Uterus (tissue), 2 donors: ENCODE results near the gene PCDHGB3.

ENCODE experiments used
- CTCF ChIP-seq, 4 experiments: fragments of 200-600 bp in 2 of 4; fragments of 450-650 bp in 2 of 4; sonication (generic) in 2 of 4; IDR thresholded peaks; one replicate each; pipeline ENCODE4 v1.5.1; 2016 to 2019; ENCODE audit warnings: antibody characterized with exemption in 4 of 4, mild to moderate bottlenecking in 2 of 4, moderate library complexity in 1 of 4
- POLR2A ChIP-seq, 2 donors: fragments of 450-650 bp; IDR thresholded peaks; one replicate each; pipeline ENCODE4 v1.6.1; 2016; ENCODE audit warnings: antibody characterized with exemption in 2 of 2, mild to moderate bottlenecking in 1 of 2, moderate library complexity in 1 of 2

- no peak for TF ChIP-seq CTCF (IDR thresholded peaks at IDR 0.05)
- TF ChIP-seq POLR2A (IDR thresholded peaks at IDR 0.05) = no peak
Observed at GRCh38 chr5:141322261-141322660, 47.8 kb upstream of the PCDHGB3 start.
